ENCODE results near the gene ZRANB1.

DNA sequence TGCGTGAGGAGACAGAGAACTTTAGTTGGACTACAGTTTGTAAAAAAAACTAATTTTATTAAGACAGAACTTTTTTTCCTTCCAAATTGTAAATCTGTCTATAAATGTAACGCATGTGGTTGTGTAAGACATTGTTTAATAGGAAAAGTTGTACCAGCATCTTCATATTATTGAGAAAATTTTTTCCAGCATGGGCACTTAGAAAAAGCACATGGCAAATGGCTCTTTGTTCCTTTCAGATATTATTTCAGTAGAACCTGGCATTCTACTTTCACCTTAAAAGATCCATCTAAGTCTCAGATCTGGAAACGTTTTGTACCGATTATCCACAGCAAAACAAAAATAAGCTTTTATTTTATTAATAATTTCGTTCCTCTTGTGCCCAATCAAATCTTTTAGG is 43.2 kb downstream of the ZRANB1 start:
- TF ChIP-seq, protein P1, sequence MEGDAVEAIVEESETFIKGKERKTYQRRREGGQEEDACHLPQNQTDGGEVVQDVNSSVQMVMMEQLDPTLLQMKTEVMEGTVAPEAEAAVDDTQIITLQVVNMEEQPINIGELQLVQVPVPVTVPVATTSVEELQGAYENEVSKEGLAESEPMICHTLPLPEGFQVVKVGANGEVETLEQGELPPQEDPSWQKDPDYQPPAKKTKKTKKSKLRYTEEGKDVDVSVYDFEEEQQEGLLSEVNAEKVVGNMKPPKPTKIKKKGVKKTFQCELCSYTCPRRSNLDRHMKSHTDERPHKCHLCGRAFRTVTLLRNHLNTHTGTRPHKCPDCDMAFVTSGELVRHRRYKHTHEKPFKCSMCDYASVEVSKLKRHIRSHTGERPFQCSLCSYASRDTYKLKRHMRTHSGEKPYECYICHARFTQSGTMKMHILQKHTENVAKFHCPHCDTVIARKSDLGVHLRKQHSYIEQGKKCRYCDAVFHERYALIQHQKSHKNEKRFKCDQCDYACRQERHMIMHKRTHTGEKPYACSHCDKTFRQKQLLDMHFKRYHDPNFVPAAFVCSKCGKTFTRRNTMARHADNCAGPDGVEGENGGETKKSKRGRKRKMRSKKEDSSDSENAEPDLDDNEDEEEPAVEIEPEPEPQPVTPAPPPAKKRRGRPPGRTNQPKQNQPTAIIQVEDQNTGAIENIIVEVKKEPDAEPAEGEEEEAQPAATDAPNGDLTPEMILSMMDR (IDR thresholded peaks at IDR 0.05): no peak
- TF ChIP-seq POLR2A (IDR thresholded peaks at IDR 0.05): no peak

All from prostate gland (tissue), 2 donors.